Body of pancreas (tissue), 4 donors: Measurements from ENCODE around the gene ATP10A.

Source experiments
- POLR2A ChIP-seq, 3 donors: fragments of 450-650 bp; IDR thresholded peaks; one replicate each; pipeline ENCODE4 v1.6.1; 2016; ENCODE audit warnings: antibody characterized with exemption in 3 of 3, mild to moderate bottlenecking in 2 of 3
- TF ChIP-seq, protein P1 (sequence below), 7 experiments: fragments of 450-650 bp in 4 of 7; fragments of 200-600 bp in 3 of 7; sonication (generic) in 3 of 7; IDR thresholded peaks; one replicate each; pipeline ENCODE4 v1.5.1; 2016 to 2019; ENCODE audit warnings: antibody characterized with exemption in 7 of 7

DNA sequence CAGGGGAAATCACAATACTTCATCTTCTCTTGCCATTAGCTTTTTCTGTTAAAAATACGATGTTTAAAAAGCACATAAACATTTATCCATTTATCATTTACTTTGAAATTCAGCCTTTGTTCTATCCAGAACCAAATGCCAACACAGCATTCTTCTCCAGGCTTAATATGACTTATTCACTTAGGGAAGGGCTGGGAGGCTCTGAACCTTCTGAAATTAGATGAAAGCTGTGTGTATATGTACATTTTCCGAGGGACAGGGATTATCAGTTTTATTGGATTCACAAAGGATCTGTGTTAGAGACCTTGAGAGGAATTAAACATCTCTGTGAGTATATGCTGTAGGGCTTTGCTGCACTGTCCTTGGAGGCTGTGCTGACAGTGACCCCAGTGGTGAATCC lies 213.7 kb downstream of the ATP10A start:
- TF ChIP-seq, protein P1, sequence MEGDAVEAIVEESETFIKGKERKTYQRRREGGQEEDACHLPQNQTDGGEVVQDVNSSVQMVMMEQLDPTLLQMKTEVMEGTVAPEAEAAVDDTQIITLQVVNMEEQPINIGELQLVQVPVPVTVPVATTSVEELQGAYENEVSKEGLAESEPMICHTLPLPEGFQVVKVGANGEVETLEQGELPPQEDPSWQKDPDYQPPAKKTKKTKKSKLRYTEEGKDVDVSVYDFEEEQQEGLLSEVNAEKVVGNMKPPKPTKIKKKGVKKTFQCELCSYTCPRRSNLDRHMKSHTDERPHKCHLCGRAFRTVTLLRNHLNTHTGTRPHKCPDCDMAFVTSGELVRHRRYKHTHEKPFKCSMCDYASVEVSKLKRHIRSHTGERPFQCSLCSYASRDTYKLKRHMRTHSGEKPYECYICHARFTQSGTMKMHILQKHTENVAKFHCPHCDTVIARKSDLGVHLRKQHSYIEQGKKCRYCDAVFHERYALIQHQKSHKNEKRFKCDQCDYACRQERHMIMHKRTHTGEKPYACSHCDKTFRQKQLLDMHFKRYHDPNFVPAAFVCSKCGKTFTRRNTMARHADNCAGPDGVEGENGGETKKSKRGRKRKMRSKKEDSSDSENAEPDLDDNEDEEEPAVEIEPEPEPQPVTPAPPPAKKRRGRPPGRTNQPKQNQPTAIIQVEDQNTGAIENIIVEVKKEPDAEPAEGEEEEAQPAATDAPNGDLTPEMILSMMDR (IDR thresholded peaks at IDR 0.05), result no peak
- no peak for TF ChIP-seq POLR2A (IDR thresholded peaks at IDR 0.05)
